Prostate gland (tissue), 2 donors: Measurements from ENCODE around the gene ITIH2. TPM values are rescaled to one million over a fixed set of nuclear protein-coding genes. Genes with fewer than 3 reads are reported as not detected.

ENCODE experiments used
- DNase-seq: peaks from one replicate; pipeline ENCODE4 v3.0.0-alpha.2; 2019; ENCODE audit warnings: low spot score
- H3K27ac ChIP-seq, 2 donors: fragments of 200-600 bp; sonication (generic); 2 replicates each; pipeline ENCODE4 v1.5.1; 2017 to 2019
- H3K27me3 ChIP-seq: fragments of 200-600 bp; sonication (generic); replicated peaks from 2 replicates; pipeline ENCODE4 v1.5.1; 2019; ENCODE audit not compliant: insufficient read depth
- H3K36me3 ChIP-seq, 2 donors: fragments of 200-600 bp; sonication (generic); 1 replicate in 1 of 2; 2 replicates in 1 of 2; pipeline versions ENCODE4 v1.5.1 to v1.8.1; 2017 to 2019
- H3K4me1 ChIP-seq: fragments of 200-600 bp; sonication (generic); replicated peaks from 2 replicates; pipeline ENCODE4 v1.5.1; 2019
- H3K4me3 ChIP-seq, 2 donors: fragments of 200-600 bp; sonication (generic); 2 replicates each; pipeline ENCODE4 v1.5.1; 2017 to 2019
- H3K9me3 ChIP-seq: fragments of 200-600 bp; sonication (generic); 2 replicates; pipeline ENCODE4 v1.5.1; 2017
- POLR2A ChIP-seq: fragments of 450-650 bp; IDR thresholded peaks from one replicate; pipeline ENCODE4 v1.6.1; 2016; ENCODE audit warnings: antibody characterized with exemption, mild to moderate bottlenecking
- POLR2AphosphoS5 ChIP-seq: sonication (generic); formaldehyde crosslinking; IDR thresholded peaks from one replicate; pipeline ENCODE4 v1.6.1; 2017; ENCODE audit warnings: antibody characterized with exemption
- WGBS: methylation state at CpG from one replicate; pipeline ENCODE4 v1.1.5; 2018; 5-methylcytosine and 5-hydroxymethylcytosine counted together
- intact Hi-C: fragments of 100-400 bp; cut with DNase I; formaldehyde crosslinking; loops from one replicate; pipeline ENCODE4 v1.14.2; 2022
- total RNA-seq, 2 donors: library from RNA; depleted of rRNA; stranded (reverse); fragments of >200 nt; gene quantifications; one replicate each; pipeline ENCODE4 v1.1.0, GENCODE V29; 2016
- TF ChIP-seq, protein P1 (sequence below), 4 experiments: fragments of 200-600 bp in 2 of 4; fragments of 450-650 bp in 2 of 4; sonication (generic) in 2 of 4; IDR thresholded peaks; 1 replicate in 3 of 4; 2 replicates in 1 of 4; pipeline ENCODE4 v1.5.1; 2016 to 2019; ENCODE audit warnings: antibody characterized with exemption in 4 of 4, mild to moderate bottlenecking in 2 of 4, moderate library complexity in 2 of 4

ITIH2 gene
- total RNA-seq, 2 donors from 2014 or later = not detected

- Histone ChIP-seq H3K4me3 (no peak overlapping the region), H3K9me3 (no peaks in the 10 kb centered on the region), H3K27me3 (no peaks in the 10 kb centered on the region), H3K36me3 (no peaks in the 10 kb centered on the region), H3K4me1 (no peaks in the 10 kb centered on the region), H3K27ac (no peak overlapping the region)
- DNase-seq = no peak
- TF ChIP-seq POLR2A (no peak), POLR2AphosphoS5 (no peak)
- TF ChIP-seq, protein P1, sequence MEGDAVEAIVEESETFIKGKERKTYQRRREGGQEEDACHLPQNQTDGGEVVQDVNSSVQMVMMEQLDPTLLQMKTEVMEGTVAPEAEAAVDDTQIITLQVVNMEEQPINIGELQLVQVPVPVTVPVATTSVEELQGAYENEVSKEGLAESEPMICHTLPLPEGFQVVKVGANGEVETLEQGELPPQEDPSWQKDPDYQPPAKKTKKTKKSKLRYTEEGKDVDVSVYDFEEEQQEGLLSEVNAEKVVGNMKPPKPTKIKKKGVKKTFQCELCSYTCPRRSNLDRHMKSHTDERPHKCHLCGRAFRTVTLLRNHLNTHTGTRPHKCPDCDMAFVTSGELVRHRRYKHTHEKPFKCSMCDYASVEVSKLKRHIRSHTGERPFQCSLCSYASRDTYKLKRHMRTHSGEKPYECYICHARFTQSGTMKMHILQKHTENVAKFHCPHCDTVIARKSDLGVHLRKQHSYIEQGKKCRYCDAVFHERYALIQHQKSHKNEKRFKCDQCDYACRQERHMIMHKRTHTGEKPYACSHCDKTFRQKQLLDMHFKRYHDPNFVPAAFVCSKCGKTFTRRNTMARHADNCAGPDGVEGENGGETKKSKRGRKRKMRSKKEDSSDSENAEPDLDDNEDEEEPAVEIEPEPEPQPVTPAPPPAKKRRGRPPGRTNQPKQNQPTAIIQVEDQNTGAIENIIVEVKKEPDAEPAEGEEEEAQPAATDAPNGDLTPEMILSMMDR (IDR thresholded peaks at IDR 0.05) = no peak
- intact Hi-C loops = no loop called here
- WGBS = 89% methylated on average over 3 of the region's 3 CpGs
Measured at GRCh38 chr10:7705341-7705740, 2.2 kb downstream of the ITIH2 start.

- intact Hi-C loops = no loop called here
- H3K9me3 ChIP-seq = no peaks in the 10 kb centered on the region
- no peaks in the 10 kb centered on the region for H3K36me3 ChIP-seq
- H3K4me3 ChIP-seq = no peak overlapping the region
- no peak overlapping the region for H3K27ac ChIP-seq
- no peak for TF ChIP-seq POLR2A
- no peak for TF ChIP-seq POLR2AphosphoS5
- 86% methylated on average over 4 of the region's 4 CpGs for WGBS
- DNase-seq = no peak
- no peaks in the 10 kb centered on the region for H3K4me1 ChIP-seq
- H3K27me3 ChIP-seq = no peaks in the 10 kb centered on the region
Measured at GRCh38 chr10:7706534-7707073, 3.5 kb downstream of the ITIH2 start.

DNA sequence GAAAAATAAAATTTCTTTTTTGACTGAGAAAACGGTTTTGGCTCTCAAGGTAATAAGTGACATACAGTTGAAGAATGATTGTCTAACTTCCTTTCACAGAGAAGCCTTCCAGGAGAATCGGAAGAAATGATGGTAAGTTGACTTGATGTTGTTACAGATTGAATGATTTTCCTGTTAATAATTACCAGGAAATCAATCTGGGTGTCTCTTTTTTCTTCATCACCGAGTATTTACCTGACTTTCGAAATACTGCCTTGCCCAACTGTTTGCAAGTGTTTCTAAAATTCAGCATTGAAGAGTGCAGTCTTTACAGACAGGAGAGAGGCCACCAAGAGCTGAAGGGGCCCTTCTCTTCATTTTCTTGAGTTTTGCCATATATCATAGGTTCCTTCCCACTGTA lies 4.0 kb downstream of the ITIH2 start:
- TF ChIP-seq, protein P1 (IDR thresholded peaks at IDR 0.05) = no peak
- TF ChIP-seq POLR2AphosphoS5 (no peak), POLR2A (no peak)
- intact Hi-C loops = no loop called here
- no peaks in the 10 kb centered on the region for H3K36me3 ChIP-seq
- no peaks in the 10 kb centered on the region for H3K9me3 ChIP-seq
- no peaks in the 10 kb centered on the region for H3K4me1 ChIP-seq
- H3K27me3 ChIP-seq = no peaks in the 10 kb centered on the region
- no peak overlapping the region for H3K4me3 ChIP-seq
- 62% methylated on average over 4 of the region's 4 CpGs for WGBS
- no peak for DNase-seq
- no peak overlapping the region for H3K27ac ChIP-seq

DNA sequence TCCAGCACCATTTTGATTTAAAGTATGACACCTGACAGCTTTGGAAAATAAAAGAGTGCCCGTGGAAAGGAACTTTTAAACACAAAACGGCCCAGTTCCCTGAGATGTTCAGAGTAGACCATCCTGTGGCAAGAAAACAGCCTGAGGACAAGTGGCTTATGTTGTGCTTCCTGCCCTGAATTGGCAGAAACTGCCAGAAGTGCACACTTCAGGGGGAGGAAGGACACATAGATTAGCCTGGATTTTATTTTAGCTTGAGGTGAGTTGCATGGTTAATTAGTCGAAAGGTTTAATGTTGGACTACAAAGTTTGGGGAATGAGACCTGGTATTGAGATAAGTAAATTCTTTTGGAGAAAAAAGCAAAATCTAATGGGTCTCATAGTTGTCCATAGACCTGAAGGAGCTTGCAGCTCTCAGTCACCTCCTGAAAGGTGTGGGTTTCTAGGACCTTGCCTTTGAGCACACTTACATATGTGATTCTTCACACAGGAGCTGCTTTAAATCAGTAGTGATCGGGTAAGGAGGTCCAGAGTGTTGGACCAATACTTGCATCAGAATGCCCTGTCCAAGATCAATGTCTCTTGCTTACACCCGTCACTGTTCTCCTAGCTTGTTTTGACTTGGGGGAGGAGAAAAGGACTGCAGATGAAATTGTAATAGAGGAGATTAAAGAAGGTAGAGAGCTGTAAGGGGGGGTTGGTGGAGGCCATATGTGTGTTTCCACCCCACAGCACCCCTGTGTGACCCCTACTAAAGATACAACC lies 4.9 kb downstream of the ITIH2 start:
- H3K4me1 ChIP-seq = no peaks in the 10 kb centered on the region
- WGBS = 80% methylated on average over 5 of the region's 5 CpGs
- intact Hi-C loops = no loop called here
- no peaks in the 10 kb centered on the region for H3K27me3 ChIP-seq
- DNase-seq = no peak
- H3K27ac ChIP-seq = no peak overlapping the region
- no peaks in the 10 kb centered on the region for H3K36me3 ChIP-seq
- TF ChIP-seq POLR2AphosphoS5 (no peak), POLR2A (no peak)
- TF ChIP-seq, protein P1 (IDR thresholded peaks at IDR 0.05) = no peak
- no peaks in the 10 kb centered on the region for H3K9me3 ChIP-seq
- no peak overlapping the region for H3K4me3 ChIP-seq

DNA sequence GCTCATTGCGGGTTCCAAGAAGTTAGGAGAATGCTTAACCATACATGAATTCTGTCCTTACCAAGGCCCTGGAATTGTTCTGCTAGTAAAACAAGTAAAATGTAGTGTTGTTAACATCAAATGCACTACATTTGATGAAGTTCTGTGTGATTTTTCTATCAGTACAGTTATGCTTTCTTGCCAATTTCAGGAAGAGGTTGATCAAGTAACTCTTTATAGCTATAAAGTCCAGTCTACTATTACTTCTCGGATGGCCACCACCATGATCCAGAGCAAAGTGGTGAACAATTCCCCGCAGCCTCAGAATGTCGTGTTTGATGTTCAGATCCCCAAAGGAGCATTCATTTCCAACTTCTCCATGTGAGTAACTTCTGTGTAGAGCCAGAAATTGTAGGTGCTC lies 5.7 kb downstream of the ITIH2 start:
- Histone ChIP-seq H3K4me3 (no peak overlapping the region), H3K4me1 (no peaks in the 10 kb centered on the region), H3K9me3 (no peaks in the 10 kb centered on the region), H3K27ac (no peak overlapping the region), H3K27me3 (no peaks in the 10 kb centered on the region), H3K36me3 (no peaks in the 10 kb centered on the region)
- TF ChIP-seq, protein P1 (IDR thresholded peaks at IDR 0.05) = no peak
- TF ChIP-seq POLR2AphosphoS5 (no peak), POLR2A (no peak)
- intact Hi-C loops = no loop called here
- 94% methylated on average over 4 of the region's 4 CpGs for WGBS
- no peak for DNase-seq
